ENCODE measurements around the gene UQCR11. TPM values are rescaled to one million over a fixed set of nuclear protein-coding genes. Genes with fewer than 3 reads are reported as not detected.

Gene UQCR11
- total RNA-seq, 1 donor from 2014 or later: 48.3 TPM

GRCh38 chr19:1569997-1570396 is 35.3 kb downstream of the UQCR11 start:
- DNase-seq (ENCODE audit: low read depth): no peak

DNA sequence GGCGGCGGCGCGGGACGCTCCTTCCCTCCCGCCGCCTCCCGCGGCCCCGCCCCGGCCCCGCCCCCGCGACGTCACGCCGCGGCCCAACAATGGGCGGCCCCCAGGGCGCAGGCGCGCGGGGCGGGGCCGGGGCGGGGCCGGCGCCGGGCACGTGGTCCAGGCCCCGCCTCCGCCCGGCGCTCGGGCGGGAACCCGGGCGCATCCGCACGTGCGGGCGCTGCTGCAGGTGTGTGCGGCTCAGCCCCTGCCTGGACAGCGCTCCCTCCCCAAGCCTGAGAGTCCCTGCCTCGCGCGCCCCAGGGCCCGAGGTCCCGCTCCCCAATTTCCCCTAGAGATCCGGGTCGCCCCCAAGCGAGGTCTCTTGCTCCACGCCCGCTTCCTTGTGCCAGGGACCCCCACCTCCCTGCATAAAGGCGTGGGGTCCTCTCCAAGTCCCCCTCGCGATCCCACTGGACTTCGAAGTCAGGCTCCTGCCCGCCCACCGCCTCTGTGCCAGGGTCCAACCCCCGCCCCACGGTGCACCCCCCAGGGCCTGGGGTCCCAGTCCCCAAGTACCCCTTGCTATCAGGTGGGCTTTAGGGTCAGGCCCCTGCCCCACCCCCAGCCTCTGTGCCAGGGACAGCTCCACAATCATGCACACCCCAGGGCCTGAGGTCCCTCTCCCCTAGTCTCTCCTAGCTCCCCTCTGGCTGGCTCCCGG is 36.8 kb downstream of the UQCR11 start, which contains the start of gene MEX3D:
MEX3D (minus strand) TSS at position 6 of the 700 bp plus-strand sequence. CDS start 267 bp downstream, outside the sequence.
- no peak for DNase-seq (ENCODE audit: low read depth)

GRCh38 chr19:1567848-1568227 is 37.4 kb downstream of the UQCR11 start:
- DNase-seq (ENCODE audit: low read depth): no peak

DNA sequence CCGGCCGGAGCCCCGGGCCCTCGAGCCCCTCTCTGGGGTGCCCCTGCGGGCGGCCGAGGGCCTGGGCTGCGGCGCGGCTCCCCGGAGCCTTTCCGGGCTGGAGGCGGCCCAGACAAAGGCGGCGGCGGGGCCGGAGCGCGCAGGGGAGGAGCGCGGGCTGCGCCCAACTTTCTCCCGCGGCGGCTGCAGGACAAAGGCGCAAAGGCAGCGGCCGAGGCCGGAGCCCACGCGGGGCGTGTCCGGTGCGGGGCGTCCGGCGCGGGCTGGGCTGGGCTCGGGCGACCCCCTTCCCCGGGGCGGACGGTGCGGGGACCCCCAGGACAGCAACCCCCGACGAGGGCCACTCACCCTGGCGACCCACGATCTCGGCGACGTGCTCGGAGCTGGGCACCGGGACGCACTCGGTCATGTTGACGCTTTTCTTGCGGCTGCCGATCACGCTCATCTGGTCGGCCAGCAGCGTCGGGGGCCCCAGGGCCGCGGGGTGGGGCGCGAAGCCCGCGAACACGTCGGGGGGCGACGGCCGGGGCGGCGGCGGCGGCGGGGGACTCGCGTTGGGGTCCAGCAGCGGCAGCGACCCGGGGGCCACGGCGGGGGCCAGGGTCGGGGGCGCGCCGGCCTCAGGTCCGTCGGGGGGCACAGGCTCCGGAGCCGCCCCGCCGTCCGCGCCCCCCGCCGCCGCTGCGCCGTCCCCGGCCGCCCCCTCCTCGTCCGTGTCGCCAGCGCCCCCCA is 38.0 kb downstream of the UQCR11 start:
- DNase-seq (ENCODE audit: low read depth): no peak

DNA sequence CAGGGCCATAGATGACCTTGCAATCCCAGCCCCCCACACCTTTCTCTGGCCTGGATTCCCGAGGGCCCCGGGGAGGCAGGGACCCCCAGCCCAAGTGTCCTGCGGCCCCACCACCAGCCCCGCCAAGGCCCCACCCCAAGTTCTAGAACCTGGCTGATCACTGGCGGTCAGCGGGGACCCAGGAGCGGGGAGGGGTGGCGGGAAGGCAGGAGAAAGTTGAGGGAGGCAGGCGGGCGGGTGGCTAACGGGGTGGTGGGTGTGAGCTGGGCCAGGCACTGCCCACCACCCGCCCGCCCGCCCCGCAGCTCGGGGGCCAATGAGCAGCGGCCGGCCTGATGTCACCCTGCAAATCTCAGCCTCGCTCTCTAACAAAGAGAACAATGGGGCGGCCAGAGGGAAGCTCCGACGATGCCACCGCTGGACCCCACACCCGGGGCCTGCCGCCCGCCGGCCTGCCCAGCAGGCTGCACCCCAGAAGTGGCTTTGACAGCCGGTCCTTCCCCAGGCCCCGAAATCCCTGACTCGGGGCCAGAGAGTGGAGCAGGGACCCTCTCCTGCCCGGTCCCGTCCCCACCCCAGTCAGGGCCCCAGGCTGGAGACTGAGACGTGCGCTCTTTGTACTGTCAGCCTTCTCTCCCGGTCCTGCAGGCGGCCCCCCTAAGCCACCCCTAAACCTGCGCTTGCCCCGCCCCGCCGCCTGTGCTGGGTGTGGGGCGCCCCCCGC is 38.7 kb downstream of the UQCR11 start:
- DNase-seq (ENCODE audit: low read depth): peak; percentile 52

GRCh38 chr19:1563251-1563650 is 42.0 kb downstream of the UQCR11 start:
- no peak for DNase-seq (ENCODE audit: low read depth)

DNA sequence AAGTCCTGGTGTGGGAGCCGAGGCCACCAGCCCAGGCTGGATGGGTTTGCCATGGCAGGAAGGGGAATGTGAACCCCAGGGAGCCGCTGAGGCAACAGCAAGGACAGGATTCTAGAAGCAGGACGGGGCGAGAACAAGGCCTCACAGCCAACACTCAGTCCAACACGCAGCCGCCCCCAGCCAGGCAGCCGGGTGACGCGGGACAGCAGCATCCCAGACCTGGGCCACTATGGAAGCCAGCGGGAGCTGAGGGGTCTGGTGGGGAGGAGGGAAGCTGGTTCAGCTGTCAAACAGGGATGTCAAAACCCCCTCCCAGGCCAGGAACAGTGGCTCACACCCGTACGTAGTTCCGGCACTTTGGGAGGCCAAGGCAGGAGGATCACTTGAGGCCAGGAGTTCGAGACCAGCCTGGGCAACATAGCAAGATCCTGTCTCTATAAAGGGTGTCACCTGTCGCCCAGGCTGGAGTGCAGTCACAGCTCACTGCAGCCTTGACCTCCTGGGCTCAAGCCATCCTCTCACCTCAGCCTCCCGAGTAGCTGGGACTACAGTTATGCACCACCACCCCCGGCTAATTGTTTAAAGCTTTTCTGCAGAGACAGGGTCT is 43.9 kb downstream of the UQCR11 start:
- no peak for DNase-seq (ENCODE audit: low read depth)

- no peak for DNase-seq (ENCODE audit: low read depth)
Observed at GRCh38 chr19:1560286-1560882, 44.9 kb downstream of the UQCR11 start.

DNA sequence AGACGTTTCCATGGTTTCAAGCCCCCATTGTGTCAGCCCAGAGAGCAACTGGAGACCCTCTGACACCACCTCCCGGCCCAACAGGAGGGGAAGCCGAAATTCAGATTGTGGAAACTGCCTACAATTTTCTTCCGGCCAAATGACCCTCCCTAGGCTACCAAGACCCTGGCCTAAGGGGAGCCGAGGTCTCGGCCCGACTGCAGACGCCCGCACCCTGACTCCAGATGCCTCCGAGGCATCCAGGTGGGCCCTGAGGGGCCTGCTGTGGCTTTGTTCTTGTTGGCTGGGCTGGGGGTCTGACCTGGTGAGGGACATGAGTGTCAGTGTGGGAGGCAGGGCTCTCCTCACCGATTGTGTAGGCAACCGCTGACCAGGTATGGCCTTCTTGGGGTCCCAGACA is 46.7 kb downstream of the UQCR11 start:
- no peak for DNase-seq (ENCODE audit: low read depth)

- DNase-seq (ENCODE audit: low read depth): no peak
Observed at GRCh38 chr19:1556390-1557070, 48.7 kb downstream of the UQCR11 start.

GRCh38 chr19:1555487-1556389 is 49.5 kb downstream of the UQCR11 start:
- no peak for DNase-seq (ENCODE audit: low read depth)

- no peak for DNase-seq (ENCODE audit: low read depth)
Observed at GRCh38 chr19:1554968-1555367, 50.3 kb downstream of the UQCR11 start.

DNA sequence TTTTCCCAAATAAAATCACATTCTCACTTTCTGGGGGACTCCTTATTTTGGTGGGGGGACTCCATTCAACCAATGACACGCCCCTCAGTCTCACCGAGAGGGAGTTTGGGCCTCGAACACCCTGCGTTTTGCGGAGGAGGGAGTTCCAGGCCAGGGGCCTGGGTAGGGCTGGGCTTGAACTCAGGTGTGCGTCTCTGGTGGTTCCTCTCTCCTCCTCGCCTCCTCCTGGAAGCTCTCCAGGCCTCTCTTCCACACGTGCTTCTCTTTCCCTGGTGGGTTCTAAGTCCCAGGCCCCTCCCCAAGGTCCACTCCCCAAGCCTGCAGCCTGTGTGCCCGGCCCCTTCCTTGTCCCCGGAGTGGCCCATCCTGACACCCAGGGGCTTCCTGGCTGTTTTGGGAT is 51.8 kb downstream of the UQCR11 start:
- no peak for DNase-seq (ENCODE audit: low read depth)

- no peak for DNase-seq (ENCODE audit: low read depth)
Observed at GRCh38 chr19:1551068-1552040, 53.9 kb downstream of the UQCR11 start.

DNA sequence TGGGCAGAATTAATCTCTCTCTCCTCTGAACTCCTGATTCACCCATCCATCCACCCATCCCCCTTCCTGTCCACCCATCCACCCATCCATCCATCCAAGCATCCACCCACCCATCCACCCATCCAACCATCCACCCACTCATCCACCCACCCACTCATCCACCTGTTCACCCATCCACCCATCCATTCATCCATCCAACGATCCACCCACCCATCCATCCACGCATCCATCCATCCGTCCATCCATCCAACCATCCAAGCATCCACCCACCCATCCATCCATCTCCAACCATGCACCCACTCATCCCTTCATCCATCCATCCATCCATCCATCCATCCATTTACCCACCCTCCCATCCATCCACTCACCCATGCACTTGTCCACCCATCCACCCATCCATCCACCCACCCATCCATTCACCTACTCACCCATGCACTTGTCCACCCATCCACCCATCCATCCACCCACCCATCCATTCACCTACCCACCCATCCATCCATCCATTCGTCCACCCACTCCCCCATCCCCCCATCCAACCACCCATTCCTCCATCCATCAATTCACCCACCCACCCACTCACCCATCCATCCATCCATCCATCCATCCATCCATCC is 55.8 kb downstream of the UQCR11 start:
- no peak for DNase-seq (ENCODE audit: low read depth)
